SK-N-SH (cell line): ENCODE data around the gene NAT8L. TPM values are rescaled to one million over a fixed set of nuclear protein-coding genes. Genes with fewer than 3 reads are reported as not detected.

Source experiments
- CTCF ChIA-PET: fragments of 300-600, 350-600 bp; formaldehyde crosslinking; extraction: SDS; loops from one replicate; lab custom pipeline; 2021; lab: Yijun Ruan, JAX
- POLR2A ChIA-PET: fragments of 350-600 bp; sonication (Branson Sonifier 250); formaldehyde crosslinking; extraction: SDS; loops from one replicate; lab custom pipeline; 2020; ENCODE audit warnings: antibody characterized with exemption, inconsistent platforms; lab: Yijun Ruan, JAX
- DNase-seq: peaks from one replicate; pipeline ENCODE4 v3.0.0; 2012
- H2AFZ ChIP-seq: fragments of 200-600 bp; sonication (generic); 2 replicates; pipeline ENCODE4 v1.8.1; 2016; ENCODE audit warnings: antibody characterized with exemption, mild to moderate bottlenecking, low read depth
- H3F3A ChIP-seq: fragments of 200-600 bp; sonication (generic); replicated peaks from 2 replicates; pipeline ENCODE3; 2016; ENCODE audit warnings: antibody characterized with exemption, mild to moderate bottlenecking; ENCODE audit not compliant: insufficient read depth
- H3K27ac ChIP-seq, 2 experiments: fragments of 200-500 bp in 1 of 2; fragments of 200-600 bp in 1 of 2; sonication (Bioruptor generic) in 1 of 2; sonication (generic), shearing (Covaris generic) in 1 of 2; 2 replicates each; pipeline versions ENCODE4 v1.5.1 to v1.6.1; 2014 to 2016; ENCODE audit warnings: low read depth in 2 of 2, inconsistent platforms in 1 of 2, low read length in 1 of 2, mild to moderate bottlenecking in 1 of 2, mixed read lengths in 1 of 2
- H3K27me3 ChIP-seq: fragments of 200-600 bp; sonication (generic), shearing (Covaris generic); 2 replicates; pipeline ENCODE4 v1.6.1; 2016; ENCODE audit warnings: mixed run types; ENCODE audit not compliant: insufficient read depth
- H3K36me3 ChIP-seq, 2 experiments: fragments of 200-500 bp in 1 of 2; fragments of 200-600 bp in 1 of 2; sonication (Bioruptor generic) in 1 of 2; sonication (generic) in 1 of 2; replicated peaks in 1 of 2; 2 replicates each; pipeline versions ENCODE3 to v1.5.1; 2014 to 2016; ENCODE audit warnings: low read length in 1 of 2, mild to moderate bottlenecking in 1 of 2; ENCODE audit not compliant: insufficient read depth in 2 of 2, control insufficient read depth in 1 of 2
- H3K4me1 ChIP-seq, 2 experiments: fragments of 200-500 bp in 1 of 2; fragments of 200-600 bp in 1 of 2; sonication (Bioruptor generic) in 1 of 2; sonication (generic), shearing (Covaris generic) in 1 of 2; 2 replicates each; pipeline versions ENCODE4 v1.5.1 to v1.6.1; 2014 to 2016; ENCODE audit warnings: low read depth in 1 of 2, low read length in 1 of 2, mixed run types in 1 of 2; ENCODE audit not compliant: insufficient read depth in 2 of 2, control insufficient read depth in 1 of 2
- H3K4me2 ChIP-seq: fragments of 200-600 bp; sonication (generic), shearing (Covaris generic); 2 replicates; pipeline ENCODE4 v1.6.1; 2017; ENCODE audit warnings: mixed run types
- H3K4me3 ChIP-seq, 2 experiments: fragments of 200-500 bp in 1 of 2; fragments of 200-600 bp in 1 of 2; sonication (Bioruptor generic) in 1 of 2; sonication (generic), shearing (Covaris generic) in 1 of 2; 2 replicates each; pipeline versions ENCODE4 v1.5.1 to v1.8.1; 2014 to 2016; ENCODE audit warnings: low read depth in 2 of 2, inconsistent platforms in 1 of 2, low read length in 1 of 2, mild to moderate bottlenecking in 1 of 2, mixed read lengths in 1 of 2, moderate library complexity in 1 of 2
- H3K79me2 ChIP-seq: fragments of 200-600 bp; sonication (generic); 2 replicates; pipeline ENCODE4 v1.8.1; 2017; ENCODE audit warnings: mild to moderate bottlenecking; ENCODE audit not compliant: insufficient read depth
- H3K9ac ChIP-seq: fragments of 200-600 bp; sonication (generic); 2 replicates; pipeline ENCODE4 v1.6.1; 2017; ENCODE audit warnings: mixed run types
- H3K9me2 ChIP-seq: fragments of 200-600 bp; sonication (generic); 2 replicates; pipeline ENCODE4 v1.6.1; 2017; ENCODE audit warnings: mixed run types
- H3K9me3 ChIP-seq: fragments of 200-600 bp; sonication (generic); 2 replicates; pipeline ENCODE4 v1.6.1; 2017; ENCODE audit warnings: mixed run types, mild to moderate bottlenecking, moderate library complexity
- H4K20me1 ChIP-seq: fragments of 200-600 bp; sonication (generic); 2 replicates; pipeline ENCODE4 v1.6.1; 2017; ENCODE audit warnings: mild to moderate bottlenecking, mixed run types; ENCODE audit not compliant: insufficient read depth
- EP300 ChIP-seq, 2 experiments: IDR thresholded peaks; 2 replicates each; pipeline versions ENCODE4 v1.4.0 to v1.6.1; 2012; ENCODE audit warnings: borderline replicate concordance in 1 of 2, low read depth in 1 of 2, low read length in 1 of 2
- EZH2phosphoT487 ChIP-seq: fragments of 200-600 bp; sonication (generic); IDR thresholded peaks from 2 replicates; pipeline ENCODE4 v1.6.1; 2017; ENCODE audit warnings: low read depth, mixed run types, mild to moderate bottlenecking, antibody characterized with exemption, moderate library complexity, borderline replicate concordance
- RXRA ChIP-seq: IDR thresholded peaks from 2 replicates; pipeline ENCODE4 v1.4.0; 2012; ENCODE audit warnings: low read depth, mild to moderate bottlenecking, borderline replicate concordance
- USF1 ChIP-seq: IDR thresholded peaks from 2 replicates; pipeline ENCODE4 v1.4.0; 2012; ENCODE audit warnings: low read depth, borderline replicate concordance
- USF2 ChIP-seq: fragments of 150-350 bp; IDR thresholded peaks from 2 replicates; pipeline ENCODE4 v1.6.1; 2017; ENCODE audit warnings: antibody characterized with exemption, low read length, low read depth, borderline replicate concordance
- WGBS: methylation state at CpG from one replicate; pipeline ENCODE4 v1.1.6; 2017; ENCODE audit warnings: low lambda C conversion rate; 5-methylcytosine and 5-hydroxymethylcytosine counted together
- polyA plus RNA-seq, 3 experiments: library from polyadenylated mRNA; depleted of rRNA; stranded (reverse); fragments of >200 nt; gene quantifications; 2 replicates each; pipeline ENCODE4 v1.2.3, GENCODE V29; 2012

Gene NAT8L
- polyA plus RNA-seq, 1 of the 3 experiments (the other 2 are of a cell fraction) = 0.43 TPM

GRCh38 chr4:2062808-2063524 lies 3.8 kb downstream of the NAT8L start:
- ChIA-PET CTCF (interaction anchor here (1.9 kb wide), 1 partner anchor 13 kb away, joined by 6 read pairs; no protein-coding TSS in a partner anchor), POLR2A (interaction anchor here (0.6 to 1.3 kb wide), 2 partner anchors 10 to 1085 kb away, joined by 3 to 4 read pairs; no protein-coding TSS in a partner anchor)
- Histone ChIP-seq H3F3A (no peaks in the 10 kb centered on the region), H4K20me1 (no peaks in the 10 kb centered on the region), H3K9me2 (no peaks in the 10 kb centered on the region), H3K9ac (no peak overlapping the region), H3K27me3 (0 out of 2 replicates have a peak, but pooled peaks cover under 1% of the 10 kb centered on the region), H2AFZ (no peak overlapping the region), H3K4me3 (no peak overlapping the region), H3K4me1 (peaks cover 0 to 22% of the 10 kb centered on the region in 2 experiments; a peak in 1 of 4 replicates), H3K79me2 (no peaks in the 10 kb centered on the region), H3K36me3 (no peaks in the 10 kb centered on the region), H3K4me2 (no peak overlapping the region), H3K27ac (no peak overlapping the region), H3K9me3 (no peaks in the 10 kb centered on the region)
- WGBS = 88% methylated on average over 11 of the region's 16 CpGs
- no peak for TF ChIP-seq RXRA
- no peak for TF ChIP-seq USF2
- no peak for TF ChIP-seq EZH2phosphoT487
- DNase-seq = peak; percentile 39

- Histone ChIP-seq H3K27ac (no peak overlapping the region), H3K4me3 (no peak overlapping the region), H3K27me3 (no peaks in the 10 kb centered on the region)
- no peak for DNase-seq
- TF ChIP-seq EP300 (IDR thresholded peaks at IDR 0.05; ENCODE audit: borderline replicate concordance in 1 of 2, low read depth in 1 of 2, low read length in 1 of 2) = no peak
- TF ChIP-seq USF1 = no peak
- TF ChIP-seq, all 33 proteins: peak for 0
- H3K9me3 ChIP-seq = no peaks in the 10 kb centered on the region
- H3K4me1 ChIP-seq = peaks cover 0 to 22% of the 10 kb centered on the region in 2 experiments; a peak in 1 of 4 replicates
- CTCF ChIA-PET = interaction anchor here (1.9 kb wide), 1 partner anchor 14 kb away, joined by 6 read pairs; no protein-coding TSS in a partner anchor
- H4K20me1 ChIP-seq = no peaks in the 10 kb centered on the region
- 96% methylated on average over 24 of the region's 53 CpGs for whole genome bisulfite sequencing
- POLR2A ChIA-PET = interaction anchor here (0.6 to 1.3 kb wide), 2 partner anchors 10 to 77 kb away, joined by 4 to 5 read pairs; no protein-coding TSS in a partner anchor
- no peaks in the 10 kb centered on the region for H3K9me2 ChIP-seq
- no peak overlapping the region for H2AFZ ChIP-seq
- H3K4me2 ChIP-seq = no peak overlapping the region
- no peaks in the 10 kb centered on the region for H3K79me2 ChIP-seq
- no peaks in the 10 kb centered on the region for H3K36me3 ChIP-seq
- no peaks in the 10 kb centered on the region for H3F3A ChIP-seq
- H3K9ac ChIP-seq = no peak overlapping the region
Measured at GRCh38 chr4:2063557-2064275, 4.6 kb downstream of the NAT8L start.
